H1 (cell line): ENCODE measurements around the gene CD151. TPM values are rescaled to one million over a fixed set of nuclear protein-coding genes. Genes with fewer than 3 reads are reported as not detected.

Source experiments
- CTCF ChIA-PET: fragments of 300-600 bp; sonication (Branson Sonifier 250); formaldehyde crosslinking; loops from one replicate; lab custom pipeline; 2021; ENCODE audit not compliant: partially characterized antibody; lab: Charles Lee
- POLR2A ChIA-PET: fragments of 300-600 bp; sonication (Branson Sonifier 250); formaldehyde crosslinking; loops from one replicate; lab custom pipeline; 2021; ENCODE audit warnings: inconsistent platforms; ENCODE audit not compliant: partially characterized antibody; lab: Charles Lee
- DNase-seq, 2 experiments: peaks; one replicate each; pipeline versions ENCODE4 v3.0.0 to v3.0.0-alpha.2; 2010 to 2022; ENCODE audit warnings: low spot score in 2 of 2, low read depth in 1 of 2, mixed read lengths in 1 of 2
- FAIRE-seq: peaks from 2 replicates; lab custom pipeline; 2011; peaks lifted over from hg19 to GRCh38; lab: Jason Lieb, UNC
- H2AFZ ChIP-seq: 2 replicates; pipeline ENCODE4 v1.8.1; 2012; ENCODE audit warnings: low read length, inconsistent platforms
- H2AK5ac ChIP-seq: 2 replicates; pipeline ENCODE4 v1.6.1; 2013; ENCODE audit warnings: low read depth, low read length
- H2BK120ac ChIP-seq: replicated peaks from 2 replicates; pipeline ENCODE3; 2013; ENCODE audit warnings: low read depth, low read length, inconsistent platforms
- H2BK12ac ChIP-seq: 2 replicates; pipeline ENCODE4 v1.6.1; 2013; ENCODE audit warnings: low read depth, low read length
- H2BK15ac ChIP-seq: 2 replicates; pipeline ENCODE4 v1.6.1; 2013; ENCODE audit warnings: low read length
- H2BK20ac ChIP-seq: 2 replicates; pipeline ENCODE4 v1.6.1; 2013; ENCODE audit warnings: low read length
- H2BK5ac ChIP-seq: 2 replicates; pipeline ENCODE4 v1.6.1; 2013; ENCODE audit warnings: low read depth, low read length
- H3K14ac ChIP-seq: 2 replicates; pipeline ENCODE4 v1.6.1; 2013; ENCODE audit warnings: inconsistent platforms; ENCODE audit not compliant: insufficient read length
- H3K18ac ChIP-seq: 2 replicates; pipeline ENCODE4 v1.6.1; 2013; ENCODE audit warnings: low read length; ENCODE audit errors: extremely low read depth
- H3K23ac ChIP-seq: 2 replicates; pipeline ENCODE4 v1.6.1; 2013; ENCODE audit warnings: inconsistent platforms; ENCODE audit not compliant: insufficient read length
- H3K23me2 ChIP-seq: 2 replicates; pipeline ENCODE4 v1.6.1; 2013; ENCODE audit warnings: low read depth, low read length
- H3K27ac ChIP-seq: 2 replicates; pipeline ENCODE4 v1.6.1; 2011; ENCODE audit warnings: low read depth, low read length, inconsistent platforms
- H3K27me3 ChIP-seq, 4 experiments: replicated peaks in 1 of 4; 1 replicate in 1 of 4; 2 replicates in 3 of 4; pipeline versions ENCODE4 v1.6.1 to v1.8.1; 2011 to 2013; ENCODE audit warnings: low read length in 3 of 4, mild to moderate bottlenecking in 3 of 4, inconsistent platforms in 2 of 4, mixed read lengths in 2 of 4, moderate library complexity in 1 of 4; ENCODE audit not compliant: control insufficient read depth in 3 of 4, insufficient read depth in 3 of 4; ENCODE audit errors: extremely low read depth in 1 of 4
- H3K36me3 ChIP-seq, 4 experiments: 2 replicates each; pipeline versions ENCODE4 v1.6.1 to v1.8.1; 2011 to 2013; ENCODE audit warnings: mild to moderate bottlenecking in 4 of 4, low read length in 3 of 4, moderate library complexity in 2 of 4, control low read depth in 1 of 4, inconsistent platforms in 1 of 4; ENCODE audit not compliant: insufficient read depth in 4 of 4, control insufficient read depth in 2 of 4
- H3K4ac ChIP-seq: replicated peaks from 2 replicates; pipeline ENCODE3; 2013; ENCODE audit warnings: low read length, low read depth, mixed read lengths, inconsistent platforms; ENCODE audit not compliant: insufficient read length
- H3K4me1 ChIP-seq, 4 experiments: replicated peaks in 1 of 4; 1 replicate in 1 of 4; 2 replicates in 3 of 4; pipeline versions ENCODE4 v1.6.1 to v1.8.1; 2011 to 2013; ENCODE audit warnings: low read length in 3 of 4, inconsistent platforms in 2 of 4, mixed read lengths in 1 of 4; ENCODE audit not compliant: insufficient read depth in 4 of 4, control insufficient read depth in 3 of 4
- H3K4me2 ChIP-seq, 2 experiments: 2 replicates each; pipeline versions ENCODE4 v1.6.1 to v1.8.1; 2011 to 2013; ENCODE audit warnings: low read depth in 2 of 2, low read length in 2 of 2, control low read depth in 1 of 2, inconsistent platforms in 1 of 2, mild to moderate bottlenecking in 1 of 2; ENCODE audit not compliant: insufficient read depth in 1 of 2
- H3K4me3 ChIP-seq, 4 experiments: fragments of 200-600, 300-600 bp in 1 of 4; sonication (generic), shearing (Covaris generic), sonication (Bioruptor Twin) in 1 of 4; 2 replicates each; pipeline versions ENCODE4 v1.5.1 to v1.8.1; 2011 to 2016; ENCODE audit warnings: low read length in 4 of 4, low read depth in 3 of 4, control low read depth in 2 of 4, inconsistent platforms in 2 of 4, mild to moderate bottlenecking in 2 of 4, mixed read lengths in 1 of 4, moderate library complexity in 1 of 4; ENCODE audit not compliant: insufficient read depth in 2 of 4; ENCODE audit errors: extremely low read depth in 1 of 4
- H3K56ac ChIP-seq: replicated peaks from 2 replicates; pipeline ENCODE3; 2013; ENCODE audit warnings: low read depth, mild to moderate bottlenecking, mixed read lengths, low read length, inconsistent platforms; ENCODE audit not compliant: insufficient read length
- H3K79me1 ChIP-seq: 2 replicates; pipeline ENCODE4 v1.6.1; 2013; ENCODE audit warnings: low read depth, low read length, control low read depth
- H3K79me2 ChIP-seq, 2 experiments: 2 replicates each; pipeline versions ENCODE4 v1.6.1 to v1.8.1; 2012 to 2013; ENCODE audit warnings: low read length in 2 of 2, mild to moderate bottlenecking in 2 of 2, inconsistent platforms in 1 of 2; ENCODE audit not compliant: insufficient read depth in 2 of 2, control insufficient read depth in 1 of 2
- H3K9ac ChIP-seq, 4 experiments: replicated peaks in 1 of 4; 1 replicate in 1 of 4; 2 replicates in 3 of 4; pipeline versions ENCODE4 v1.6.1 to v1.8.1; 2011 to 2013; ENCODE audit warnings: low read depth in 3 of 4, low read length in 3 of 4, control low read depth in 2 of 4, mild to moderate bottlenecking in 2 of 4, moderate library complexity in 2 of 4, inconsistent platforms in 1 of 4; ENCODE audit errors: extremely low read depth in 1 of 4
- H3K9me3 ChIP-seq, 2 experiments: 2 replicates each; pipeline versions ENCODE4 v1.6.1 to v1.8.1; 2012 to 2013; ENCODE audit warnings: mild to moderate bottlenecking in 2 of 2, moderate library complexity in 2 of 2, control low read depth in 1 of 2, inconsistent platforms in 1 of 2, low read depth in 1 of 2, low read length in 1 of 2, mixed read lengths in 1 of 2; ENCODE audit not compliant: insufficient read depth in 2 of 2
- H4K20me1 ChIP-seq, 2 experiments: replicated peaks in 1 of 2; 2 replicates each; pipeline versions ENCODE3 to v1.8.1; 2011 to 2013; ENCODE audit warnings: inconsistent platforms in 2 of 2, low read length in 2 of 2, mild to moderate bottlenecking in 1 of 2; ENCODE audit not compliant: insufficient read depth in 2 of 2, control insufficient read depth in 1 of 2
- H4K5ac ChIP-seq: 2 replicates; pipeline ENCODE4 v1.6.1; 2013; ENCODE audit warnings: low read length, low read depth, mixed read lengths, inconsistent platforms; ENCODE audit not compliant: insufficient read length
- H4K8ac ChIP-seq: 2 replicates; pipeline ENCODE4 v1.8.0; 2013; ENCODE audit warnings: mild to moderate bottlenecking, moderate library complexity, low read length, inconsistent platforms; ENCODE audit not compliant: insufficient read depth; ENCODE audit errors: extremely low read depth
- H4K91ac ChIP-seq: replicated peaks from 2 replicates; pipeline ENCODE3; 2013; ENCODE audit warnings: low read length, mixed read lengths, inconsistent platforms; ENCODE audit not compliant: insufficient read length
- ATF2 ChIP-seq: IDR thresholded peaks from 2 replicates; pipeline ENCODE4 v1.6.1; 2012; ENCODE audit warnings: low read length, inconsistent platforms
- CBX5 ChIP-seq: fragments of 300-800, 300-1000 bp; sonication (generic); IDR thresholded peaks from 2 replicates; pipeline ENCODE4 v1.7.1; 2016; ENCODE audit warnings: antibody characterized with exemption, low read length, low read depth
- EZH2 ChIP-seq: fragments of 200-600 bp; sonication (generic); IDR thresholded peaks from 2 replicates; pipeline ENCODE4 v1.7.1; 2012; ENCODE audit warnings: low read depth, mild to moderate bottlenecking, moderate library complexity, low read length, inconsistent platforms; ENCODE audit not compliant: severe bottlenecking
- HDAC2 ChIP-seq, 2 experiments: fragments of 300-600 bp in 1 of 2; sonication (generic) in 1 of 2; IDR thresholded peaks; 2 replicates each; pipeline ENCODE4 v1.6.1; 2011 to 2012; ENCODE audit warnings: low read depth in 2 of 2, low read length in 2 of 2, mild to moderate bottlenecking in 2 of 2, moderate library complexity in 2 of 2, borderline replicate concordance in 1 of 2, inconsistent platforms in 1 of 2
- JUND ChIP-seq: IDR thresholded peaks from 2 replicates; pipeline ENCODE4 v1.6.1; 2011; ENCODE audit warnings: mild to moderate bottlenecking, improper control_type of control experiment, low read length
- SAP30 ChIP-seq: fragments of 300-600 bp; sonication (generic); IDR thresholded peaks from 2 replicates; pipeline ENCODE4 v1.7.1; 2012; ENCODE audit warnings: low read length, moderate library complexity, mild to moderate bottlenecking, inconsistent platforms; ENCODE audit not compliant: insufficient read depth, insufficient replicate concordance
- TBP ChIP-seq: IDR thresholded peaks from 2 replicates; pipeline ENCODE4 v1.6.1; 2011; ENCODE audit warnings: low read depth, low read length, improper control_type of control experiment
- TCF12 ChIP-seq: IDR thresholded peaks from 2 replicates; pipeline ENCODE4 v1.6.1; 2011; ENCODE audit warnings: low read depth, mild to moderate bottlenecking, low read length
- WGBS, 2 experiments: shearing (Covaris generic) in 1 of 2; methylation state at CpG; one replicate each; pipeline versions ENCODE4 v1.1.6 to v1.1.7; 2013 to 2015; ENCODE audit warnings: low lambda C conversion rate in 2 of 2, mixed read lengths in 2 of 2, inconsistent platforms in 1 of 2, low coverage in 1 of 2, missing lambda C conversion rate in 1 of 2; ENCODE audit not compliant: insufficient replicate concordance in 2 of 2, insufficient coverage in 1 of 2, insufficient read length in 1 of 2; ENCODE audit errors: extremely low coverage in 1 of 2, missing lambda C conversion rate in 1 of 2; 5-methylcytosine and 5-hydroxymethylcytosine counted together
- polyA plus RNA-seq, 7 experiments: library from polyadenylated mRNA; depleted of rRNA in 3 of 7; stranded (reverse) in 5 of 7; unstranded in 2 of 7; fragments of >200 nt in 5 of 7; fragments of 200-250 nt in 2 of 7; gene quantifications; 1 replicate in 5 of 7; 2 replicates in 1 of 7; 4 replicates in 1 of 7; pipeline versions ENCODE4 v1.2.1 to v1.2.3, GENCODE V29; 2011 to 2013; ENCODE audit warnings: missing spikeins in 2 of 7, mixed read lengths in 2 of 7
- total RNA-seq: library from RNA; stranded (reverse); fragmentation: NEBNext Ultra II Directional; extraction: Animal tissue kit (Norgen Biotek cat#: 25700); gene quantifications from 2 replicates; pipeline ENCODE4 v1.2.1, GENCODE V29; 2021

The CD151 gene
- total and polyA plus RNA-seq, 2 of the 8 experiments (the other 6 are each of a cell fraction or from before 2014, with no cell fraction given) = 101 to 212 TPM

DNA sequence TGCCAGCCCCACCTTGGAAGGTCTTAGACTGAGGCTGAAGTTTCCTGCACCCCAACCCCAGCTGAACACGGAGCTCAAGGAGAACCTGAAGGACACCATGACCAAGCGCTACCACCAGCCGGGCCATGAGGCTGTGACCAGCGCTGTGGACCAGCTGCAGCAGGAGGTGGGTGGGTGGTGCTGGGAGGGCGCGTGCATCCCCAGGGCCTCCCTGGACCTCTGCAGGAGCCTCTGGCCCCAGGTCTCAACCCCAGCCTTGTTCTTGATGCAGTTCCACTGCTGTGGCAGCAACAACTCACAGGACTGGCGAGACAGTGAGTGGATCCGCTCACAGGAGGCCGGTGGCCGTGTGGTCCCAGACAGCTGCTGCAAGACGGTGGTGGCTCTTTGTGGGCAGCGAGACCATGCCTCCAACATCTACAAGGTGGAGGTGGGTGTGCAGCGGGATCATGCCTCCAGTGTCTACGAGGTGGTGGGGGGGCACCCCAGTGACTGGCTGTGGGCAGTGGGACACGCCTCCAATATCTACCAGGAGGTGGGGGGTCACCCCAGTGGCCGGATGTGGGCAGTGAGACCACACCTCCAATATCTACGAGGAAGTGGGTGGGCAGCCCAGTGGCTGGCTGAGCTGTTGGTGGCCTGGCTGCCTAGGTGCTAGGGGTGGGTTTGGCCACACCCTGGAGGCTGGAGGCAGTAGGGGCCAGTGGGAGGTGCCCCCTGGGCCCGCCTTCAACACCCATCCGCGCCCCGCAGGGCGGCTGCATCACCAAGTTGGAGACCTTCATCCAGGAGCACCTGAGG lies 4.6 kb downstream of the CD151 start:
- Histone ChIP-seq H4K20me1 (peaks cover 3 to 40% of the 10 kb centered on the region in 2 experiments), H3K4ac (peak overlapping the region; percentile 53), H3K18ac (no peak overlapping the region), H3K56ac (no peak overlapping the region), H3K4me1 (peaks cover 0 to 23% (median 17%) of the 10 kb centered on the region in 4 experiments; a peak in 6 of 7 replicates), H3K27ac (no peak overlapping the region), H3K36me3 (peaks cover 10 to 30% (median 24%) of the 10 kb centered on the region in 4 experiments; a peak in 7 of 8 replicates), H3K9me3 (no peaks in the 10 kb centered on the region), H3K4me2 (no peak overlapping the region), H2BK120ac (no peak overlapping the region), H4K5ac (no peak overlapping the region), H3K4me3 (no peak overlapping the region), H4K8ac (peak overlapping the region; percentile 5; the same call in 1 of the 2 replicates), H3K79me1 (peaks cover 9% of the 10 kb centered on the region; the same call in 1 of the 2 replicates), H2BK12ac (no peak overlapping the region), H2AFZ (no peak overlapping the region), H3K79me2 (peaks cover 0 to 15% of the 10 kb centered on the region in 2 experiments; a peak in 2 of 4 replicates), H2AK5ac (no peak overlapping the region), H4K91ac (no peak overlapping the region), H3K27me3 (peaks cover 0 to under 1% (median under 1%) of the 10 kb centered on the region in 4 experiments; a peak in 2 of 7 replicates), H3K9ac (no peak overlapping the region), H2BK15ac (no peak overlapping the region), H2BK20ac (no peak overlapping the region), H3K14ac (no peak overlapping the region), H2BK5ac (peak overlapping the region; percentile 7; the same call in 1 of the 2 replicates), H3K23me2 (peaks cover 15% of the 10 kb centered on the region; the same call in 1 of the 2 replicates), H3K23ac (no peak overlapping the region)
- DNase-seq (no peak), FAIRE-seq (no peak)
- CTCF ChIA-PET = interaction anchor here (0.5 to 5.2 kb wide), 15 partner anchors 9 to 706 kb away, joined by 3 to 26 read pairs (median 5); partner anchors contain the start of genes CRACR2B and PNPLA2
- WGBS, 2 experiments = 92% methylated on average over 22 of the region's 22 CpGs; no CpG with 5 or more reads in 1 of the 2 experiments
- POLR2A ChIA-PET = interaction anchor here (0.6 to 53.0 kb wide), 6 partner anchors 7 to 322 kb away, joined by 3 to 1917 read pairs (median 119); partner anchors contain the start of genes CD151, CEND1, CRACR2B and GATD1
- no peak for TF ChIP-seq ATF2
- no peak for TF ChIP-seq EZH2
- TF ChIP-seq JUND = no peak
- no peak for TF ChIP-seq TBP
- TF ChIP-seq SAP30 = no peak
- no peak for TF ChIP-seq TCF12
- no peak for TF ChIP-seq CBX5
- TF ChIP-seq HDAC2 (IDR thresholded peaks at IDR 0.05; ENCODE audit: borderline replicate concordance in 1 of 2, low read depth in 2 of 2, low read length in 2 of 2) = no peak
